Measurements from ENCODE around the gene ZNF808.
A peak's percentile ranks its signal among the peaks of the same experiment; 100 is the strongest.
"Not testable (repeated sequence)": the region's sequence is repeated elsewhere in the genome, so short reads cannot be mapped to it uniquely, and the experiment has no call there.

Gene ZNF808

DNA sequence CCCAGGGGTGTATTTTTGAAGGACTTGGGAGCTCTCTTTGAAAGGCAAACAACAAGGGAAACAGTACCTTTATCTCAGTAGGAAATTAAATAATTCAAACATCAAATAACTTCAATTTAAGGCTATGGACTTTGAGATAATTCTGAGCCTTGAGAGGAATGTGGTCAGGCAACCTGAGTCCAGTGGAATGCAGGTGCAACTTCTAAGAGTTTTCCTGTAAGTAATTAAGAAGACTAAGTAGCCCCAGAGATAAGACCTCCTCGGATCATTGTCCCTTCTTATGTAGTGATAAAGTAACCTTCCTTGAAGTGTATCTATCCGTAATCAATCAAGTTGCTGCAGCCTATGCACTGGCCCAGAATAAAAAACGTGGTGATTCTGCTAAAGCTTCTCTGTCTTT lies 71.8 kb downstream of the ZNF808 start:
- no peaks in the 10 kb centered on the region for H3K27me3 ChIP-seq (ENCODE audit: insufficient read depth, low read length)
- H3K27ac ChIP-seq (ENCODE audit: low read depth, low read length), result no peak overlapping the region
- peaks cover 6% of the 10 kb centered on the region for H3K4me1 ChIP-seq (ENCODE audit: control insufficient read depth, insufficient read depth, low read length, unreplicated experiment)
- H3K4me3 ChIP-seq (ENCODE audit: low read depth, low read length), result no peak overlapping the region
- no peak overlapping the region for H2AFZ ChIP-seq (ENCODE audit: low read length, unreplicated experiment)
- H3K79me2 ChIP-seq (ENCODE audit: control insufficient read depth, insufficient read depth, low read length, unreplicated experiment), result no peaks in the 10 kb centered on the region
- H3K36me3 ChIP-seq (ENCODE audit: insufficient read depth, low read length), result peaks cover 14% of the 10 kb centered on the region

DNA sequence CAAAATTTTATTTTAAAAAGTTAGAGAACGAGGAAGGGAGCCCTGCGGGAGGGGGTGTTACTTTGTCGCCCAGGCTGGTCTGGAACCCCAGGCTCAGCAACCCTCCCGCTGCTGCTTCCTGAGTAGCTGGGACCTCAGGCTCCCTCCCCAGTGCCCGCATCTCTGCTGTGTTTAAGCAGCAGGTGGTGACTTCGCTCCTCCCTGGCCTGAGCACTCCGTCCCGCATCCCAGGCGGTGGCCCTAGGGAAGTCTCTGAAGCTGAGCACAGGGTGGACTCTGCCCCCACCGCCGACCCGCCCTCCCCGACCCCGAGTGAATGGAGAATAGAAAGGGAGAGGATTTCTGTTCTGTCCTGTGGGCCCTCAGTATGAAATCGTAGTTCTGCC lies 73.2 kb downstream of the ZNF808 start:
- H3K27ac ChIP-seq (ENCODE audit: low read depth, low read length), result no peak overlapping the region
- H3K4me1 ChIP-seq (ENCODE audit: control insufficient read depth, insufficient read depth, low read length, unreplicated experiment), result peaks cover 6% of the 10 kb centered on the region
- H3K4me3 ChIP-seq (ENCODE audit: low read depth, low read length), result peak overlapping the region; percentile 79
- H3K27me3 ChIP-seq (ENCODE audit: insufficient read depth, low read length), result no peaks in the 10 kb centered on the region
- no peaks in the 10 kb centered on the region for H3K79me2 ChIP-seq (ENCODE audit: control insufficient read depth, insufficient read depth, low read length, unreplicated experiment)
- H3K36me3 ChIP-seq (ENCODE audit: insufficient read depth, low read length), result peaks cover 11% of the 10 kb centered on the region
- H2AFZ ChIP-seq (ENCODE audit: low read length, unreplicated experiment), result no peak overlapping the region

DNA sequence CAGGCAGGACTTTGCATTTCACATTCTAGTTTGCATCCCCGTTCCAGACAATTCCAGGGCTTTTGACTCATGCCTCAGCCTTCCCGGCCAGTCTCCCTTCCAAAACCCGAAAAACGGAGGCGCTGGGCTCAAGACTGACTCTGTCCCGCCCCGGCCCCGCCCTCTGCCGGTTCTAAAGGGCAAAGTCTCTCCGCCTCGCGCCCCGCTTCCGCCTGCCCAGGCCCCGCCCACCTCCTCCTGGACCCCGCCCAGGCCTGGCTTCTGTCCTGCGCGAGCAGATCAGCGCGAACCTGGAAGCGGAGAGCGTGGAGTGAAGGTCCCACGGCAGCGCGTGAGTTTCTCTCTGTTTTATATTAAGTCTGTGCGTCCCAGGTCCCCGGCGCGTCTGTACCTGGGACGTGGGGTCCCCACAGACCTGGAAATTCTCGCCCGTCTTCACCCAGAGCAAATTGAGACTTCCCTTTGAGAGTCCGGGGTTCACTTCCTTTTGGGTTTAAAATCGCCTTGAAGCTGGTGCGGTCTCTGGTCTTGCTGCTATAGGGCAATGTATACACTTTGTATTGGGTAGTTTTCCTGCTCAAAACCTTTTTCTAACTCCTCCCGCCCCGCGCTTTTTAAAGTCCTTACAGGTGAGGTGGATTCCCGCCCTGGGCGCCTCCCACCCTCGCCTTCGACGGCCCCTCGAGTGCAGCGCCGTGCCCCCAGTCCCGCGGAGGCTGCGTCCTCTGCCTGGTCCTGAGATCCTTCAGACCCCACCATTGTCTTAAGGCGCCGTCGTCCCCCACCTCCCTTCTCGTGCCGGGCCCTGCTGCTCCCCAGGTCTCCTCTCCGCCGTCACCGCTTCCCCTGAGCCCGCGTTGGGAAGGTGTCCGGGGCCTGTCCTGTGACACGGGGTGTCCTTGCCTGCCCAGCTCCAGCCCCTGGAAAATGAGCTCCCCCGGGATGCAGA lies 73.8 kb downstream of the ZNF808 start:
- H3K27ac ChIP-seq (ENCODE audit: low read depth, low read length), result no peak overlapping the region
- peaks cover under 1% of the 10 kb centered on the region for H3K79me2 ChIP-seq (ENCODE audit: control insufficient read depth, insufficient read depth, low read length, unreplicated experiment)
- H2AFZ ChIP-seq (ENCODE audit: low read length, unreplicated experiment), result no peak overlapping the region
- H3K4me1 ChIP-seq (ENCODE audit: control insufficient read depth, insufficient read depth, low read length, unreplicated experiment), result peaks cover 6% of the 10 kb centered on the region
- H3K4me3 ChIP-seq (ENCODE audit: low read depth, low read length), result peak overlapping the region; percentile 79
- H3K27me3 ChIP-seq (ENCODE audit: insufficient read depth, low read length), result no peaks in the 10 kb centered on the region
- peaks cover 5% of the 10 kb centered on the region for H3K36me3 ChIP-seq (ENCODE audit: insufficient read depth, low read length)

DNA sequence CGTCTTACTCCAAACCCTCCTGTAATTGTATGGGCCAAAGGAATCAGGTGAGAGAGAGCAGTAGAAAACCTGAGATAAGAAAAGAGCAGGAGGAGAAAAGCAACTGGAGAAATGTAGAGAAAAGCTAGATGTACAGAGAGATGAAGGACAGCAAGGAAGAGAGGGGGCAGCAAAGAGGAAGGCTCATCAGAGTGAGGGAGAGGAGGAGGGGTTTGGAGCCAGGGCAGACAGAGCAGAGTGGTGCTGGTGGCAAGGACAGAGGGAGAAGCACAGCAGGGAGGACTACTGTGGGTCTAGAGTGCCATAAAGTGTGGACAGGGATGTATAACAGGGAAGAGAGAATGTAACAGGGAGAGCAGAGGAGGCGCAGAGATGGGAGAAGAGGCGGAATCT lies 74.5 kb downstream of the ZNF808 start:
- H3K27ac ChIP-seq (ENCODE audit: low read depth, low read length); H2AFZ ChIP-seq (ENCODE audit: low read length, unreplicated experiment): not testable (repeated sequence)

DNA sequence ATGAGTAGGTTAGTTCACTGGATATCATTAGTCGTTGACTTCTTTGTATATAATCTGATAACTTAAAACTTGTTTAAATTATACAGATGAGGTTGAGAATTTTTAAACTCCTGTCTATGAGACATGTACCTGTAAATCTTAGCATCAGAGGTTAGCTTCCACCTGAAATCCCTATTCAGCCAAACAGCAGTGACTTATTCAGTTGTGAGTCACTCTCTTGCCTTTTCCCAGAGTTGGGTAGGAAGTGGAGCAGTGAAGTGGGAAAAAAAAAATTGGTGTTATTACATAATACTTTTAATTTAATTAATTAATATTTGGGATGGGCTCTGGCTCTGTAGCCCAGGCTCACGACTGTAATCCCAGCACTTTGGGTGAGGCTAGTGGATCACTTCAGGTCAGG lies 75.5 kb downstream of the ZNF808 start:
- Histone ChIP-seq H3K27me3 (ENCODE audit: insufficient read depth, low read length) (no peaks in the 10 kb centered on the region), H3K36me3 (ENCODE audit: insufficient read depth, low read length) (no peaks in the 10 kb centered on the region), H3K4me1 (ENCODE audit: control insufficient read depth, insufficient read depth, low read length, unreplicated experiment) (peaks cover 6% of the 10 kb centered on the region), H2AFZ (ENCODE audit: low read length, unreplicated experiment) (no peak overlapping the region), H3K79me2 (ENCODE audit: control insufficient read depth, insufficient read depth, low read length, unreplicated experiment) (peaks cover 3% of the 10 kb centered on the region), H3K4me3 (ENCODE audit: low read depth, low read length) (no peak overlapping the region), H3K27ac (ENCODE audit: low read depth, low read length) (0 out of 2 replicates have a peak overlapping the region, but pooled peaks have one; percentile 59)

More for the DNA sequence above, 74.5 kb downstream of the ZNF808 start:
- H3K36me3 ChIP-seq (ENCODE audit: insufficient read depth, low read length); H3K27me3 ChIP-seq (ENCODE audit: insufficient read depth, low read length); H3K4me1 ChIP-seq (ENCODE audit: control insufficient read depth, insufficient read depth, low read length, unreplicated experiment); H3K79me2 ChIP-seq (ENCODE audit: control insufficient read depth, insufficient read depth, low read length, unreplicated experiment): not testable (repeated sequence)
- H3K4me3 ChIP-seq (ENCODE audit: low read depth, low read length), result peak overlapping the region; percentile 79

DNA sequence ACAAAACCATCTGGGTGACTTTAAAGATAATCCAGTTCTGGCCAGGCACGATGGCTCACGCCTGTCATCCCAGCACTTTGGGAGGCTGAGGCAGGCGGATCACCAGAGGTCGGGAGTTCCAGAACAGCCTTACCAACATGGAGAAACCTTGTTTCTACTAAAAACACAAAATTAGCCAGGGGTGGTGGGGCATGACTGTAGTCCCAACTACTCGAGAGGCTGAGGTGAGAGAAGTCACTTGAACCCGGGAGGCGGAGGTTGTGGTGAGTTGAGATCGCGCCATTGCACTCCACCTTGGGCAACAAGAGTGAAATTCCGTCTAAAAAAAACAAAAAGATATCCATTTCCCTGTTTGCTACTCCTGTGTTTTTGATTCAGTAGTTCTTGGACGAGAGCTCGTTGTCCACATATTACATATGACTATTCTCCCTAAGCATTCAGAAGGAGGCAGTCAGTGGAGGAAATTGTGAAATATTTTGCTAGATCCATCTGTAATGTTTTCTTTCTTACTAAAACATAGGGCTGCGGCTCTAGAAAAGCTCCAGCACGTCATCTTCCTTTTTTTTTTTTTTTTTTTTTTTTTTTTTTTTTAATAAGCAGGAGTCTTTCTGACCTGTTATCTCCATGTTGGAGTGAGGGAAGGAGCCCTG lies 76.2 kb downstream of the ZNF808 start:
- Histone ChIP-seq H3K36me3 (ENCODE audit: insufficient read depth, low read length) (no peaks in the 10 kb centered on the region), H3K27ac (ENCODE audit: low read depth, low read length) (peak overlapping the region; percentile 59), H3K79me2 (ENCODE audit: control insufficient read depth, insufficient read depth, low read length, unreplicated experiment) (peaks cover 3% of the 10 kb centered on the region), H3K27me3 (ENCODE audit: insufficient read depth, low read length) (no peaks in the 10 kb centered on the region), H3K4me1 (ENCODE audit: control insufficient read depth, insufficient read depth, low read length, unreplicated experiment) (peaks cover 6% of the 10 kb centered on the region), H3K4me3 (ENCODE audit: low read depth, low read length) (peak overlapping the region; percentile 29; the same call in 1 of the 2 replicates), H2AFZ (ENCODE audit: low read length, unreplicated experiment) (no peak overlapping the region)

All from ACC112 (cell line).